CD4-positive, alpha-beta memory T cell (primary cell): Measurements from ENCODE around the gene TRAFD1. TPM values are rescaled to one million over a fixed set of nuclear protein-coding genes. Genes with fewer than 3 reads are reported as not detected.

Experiments used
- CTCF ChIA-PET: fragments of 350-600 bp; sonication (Branson Sonifier 250); formaldehyde crosslinking; loops from one replicate; lab custom pipeline; 2021; ENCODE audit warnings: inconsistent platforms; ENCODE audit not compliant: partially characterized antibody; lab: Charles Lee
- POLR2A ChIA-PET: fragments of 350-600 bp; sonication (Branson Sonifier 250); formaldehyde crosslinking; loops from one replicate; lab custom pipeline; 2021; ENCODE audit not compliant: partially characterized antibody; lab: Charles Lee
- DNase-seq, 5 donors: peaks; one replicate each; pipeline versions ENCODE4 v3.0.0 to v3.0.0-alpha.2; 2020 to 2022; ENCODE audit warnings: mixed read lengths in 1 of 5
- H3K27ac ChIP-seq: one replicate; pipeline ENCODE4 v1.7.0; 2013; ENCODE audit warnings: low read depth, low read length
- H3K27me3 ChIP-seq: 2 replicates; pipeline ENCODE4 v1.7.0; 2013; ENCODE audit warnings: mild to moderate bottlenecking, low read length, moderate library complexity; ENCODE audit not compliant: insufficient read depth
- H3K36me3 ChIP-seq: 2 replicates; pipeline ENCODE4 v1.7.0; 2013; ENCODE audit warnings: mild to moderate bottlenecking, low read length, moderate library complexity; ENCODE audit not compliant: insufficient read depth
- H3K4me1 ChIP-seq: 2 replicates; pipeline ENCODE4 v1.7.0; 2013; ENCODE audit warnings: mild to moderate bottlenecking, low read length, moderate library complexity; ENCODE audit not compliant: insufficient read depth
- H3K4me3 ChIP-seq, 2 donors: one replicate each; pipeline ENCODE4 v1.7.0; 2013; ENCODE audit warnings: low read length in 2 of 2, mild to moderate bottlenecking in 1 of 2
- H3K9me3 ChIP-seq, 2 donors: one replicate each; pipeline ENCODE4 v1.7.0; 2013; ENCODE audit warnings: low read length in 2 of 2, control low read depth in 1 of 2; ENCODE audit not compliant: control insufficient read depth in 1 of 2
- H3K27ac Mint-ChIP-seq, 7 donors: one replicate each; pipeline ENCODE4 v1.8.0; 2020 to 2021; ENCODE audit warnings: mixed read lengths in 7 of 7, mild to moderate bottlenecking in 6 of 7, inconsistent platforms in 3 of 7, moderate library complexity in 3 of 7
- H3K27me3 Mint-ChIP-seq, 2 donors: one replicate each; pipeline ENCODE4 v1.8.0; 2020 to 2021; ENCODE audit warnings: mixed read lengths in 2 of 2
- H3K36me3 Mint-ChIP-seq, 2 donors: one replicate each; pipeline ENCODE4 v1.8.0; 2020 to 2021; ENCODE audit warnings: mixed read lengths in 2 of 2, inconsistent platforms in 1 of 2, mild to moderate bottlenecking in 1 of 2
- H3K4me1 Mint-ChIP-seq, 4 donors: one replicate each; pipeline ENCODE4 v1.8.0; 2020 to 2021; ENCODE audit warnings: mixed read lengths in 4 of 4, mild to moderate bottlenecking in 1 of 4
- H3K4me3 Mint-ChIP-seq, 8 donors: one replicate each; pipeline ENCODE4 v1.8.0; 2020 to 2021; ENCODE audit warnings: mixed read lengths in 8 of 8, mild to moderate bottlenecking in 7 of 8, moderate library complexity in 6 of 8, inconsistent platforms in 3 of 8
- H3K9me3 Mint-ChIP-seq, 8 donors: one replicate each; pipeline ENCODE4 v1.8.0; 2020 to 2021; ENCODE audit warnings: mixed read lengths in 8 of 8, mild to moderate bottlenecking in 5 of 8, inconsistent platforms in 3 of 8, moderate library complexity in 1 of 8
- intact Hi-C: fragments of 100-400 bp; cut with micrococcal nuclease; formaldehyde crosslinking; loops from one replicate; pipeline ENCODE4 v1.15.1; 2023
- polyA plus RNA-seq, 2 donors: library from polyadenylated mRNA; unstranded; fragments of 300-500 nt; fragmentation: Illumina TruSeq; gene quantifications; one replicate each; pipeline ENCODE4 v1.2.3, GENCODE V29; 2021
- total RNA-seq, 2 experiments: library from RNA; stranded (reverse); gene quantifications; one replicate each; pipeline ENCODE4 v1.2.3, GENCODE V29; 2021

TRAFD1 gene, protein sequence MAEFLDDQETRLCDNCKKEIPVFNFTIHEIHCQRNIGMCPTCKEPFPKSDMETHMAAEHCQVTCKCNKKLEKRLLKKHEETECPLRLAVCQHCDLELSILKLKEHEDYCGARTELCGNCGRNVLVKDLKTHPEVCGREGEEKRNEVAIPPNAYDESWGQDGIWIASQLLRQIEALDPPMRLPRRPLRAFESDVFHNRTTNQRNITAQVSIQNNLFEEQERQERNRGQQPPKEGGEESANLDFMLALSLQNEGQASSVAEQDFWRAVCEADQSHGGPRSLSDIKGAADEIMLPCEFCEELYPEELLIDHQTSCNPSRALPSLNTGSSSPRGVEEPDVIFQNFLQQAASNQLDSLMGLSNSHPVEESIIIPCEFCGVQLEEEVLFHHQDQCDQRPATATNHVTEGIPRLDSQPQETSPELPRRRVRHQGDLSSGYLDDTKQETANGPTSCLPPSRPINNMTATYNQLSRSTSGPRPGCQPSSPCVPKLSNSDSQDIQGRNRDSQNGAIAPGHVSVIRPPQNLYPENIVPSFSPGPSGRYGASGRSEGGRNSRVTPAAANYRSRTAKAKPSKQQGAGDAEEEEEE
- 10 to 100 TPM; 38.7 to 42.7 TPM for total RNA-seq
- polyA plus RNA-seq, result 10 to 100 TPM; 60.4 to 71.2 TPM

DNA sequence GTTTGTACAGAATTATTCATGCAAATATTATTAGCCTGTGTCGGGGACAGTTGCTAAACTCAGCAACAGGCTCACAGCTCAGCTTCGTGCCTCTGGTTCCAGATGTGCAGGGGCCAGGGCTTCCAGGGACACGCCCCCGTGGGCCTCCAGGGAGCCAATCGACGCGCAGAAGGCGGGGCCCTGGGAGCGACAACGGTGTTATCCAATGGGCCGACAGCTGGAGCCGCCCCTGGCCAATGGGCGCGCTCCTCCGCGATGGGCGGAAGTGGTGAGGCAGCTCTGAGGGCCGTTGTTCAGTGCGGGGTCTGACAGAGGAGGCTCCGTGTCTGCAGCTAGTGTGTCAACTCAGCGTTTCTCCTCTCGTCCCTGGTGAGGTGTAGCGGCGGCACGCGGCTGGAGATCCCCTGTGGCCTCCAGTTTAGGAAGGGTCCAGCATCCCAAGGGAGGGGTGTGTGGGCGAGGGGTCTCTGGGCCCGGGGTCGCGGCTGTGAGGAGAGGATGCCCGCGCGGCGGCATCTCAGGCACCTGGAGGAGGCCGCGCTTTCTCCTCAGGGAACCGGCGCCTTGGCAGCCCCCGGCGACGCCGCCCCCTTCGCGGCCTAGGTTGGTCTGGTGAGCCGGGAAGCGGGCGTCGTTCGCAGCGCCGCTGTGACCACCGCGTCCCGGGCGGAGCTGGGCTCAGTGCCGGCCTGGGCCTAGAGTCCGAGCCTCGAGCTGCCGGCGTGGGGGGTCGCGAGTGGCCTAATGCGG is at the start of gene TRAFD1:
TSS of gene TRAFD1 (plus strand) at position 311 of the 750 bp plus-strand sequence. CDS start 4,963 bp downstream, outside the sequence.
- peak within 1 kb of the TSS; percentile 83 to 95 (median 91) for H3K27ac Mint-ChIP-seq
- peaks cover 15 to 50% (median 33%) of the 10 kb centered on the region in 4 donors for H3K4me1 Mint-ChIP-seq
- Histone ChIP-seq H3K9me3 (no peaks in the 10 kb centered on the region), H3K4me3 (peak within 1 kb of the TSS; percentile 63 to 99), H3K36me3 (no peaks in the 10 kb centered on the region), H3K4me1 (peaks cover 52% of the 10 kb centered on the region), H3K27me3 (no peaks in the 10 kb centered on the region), H3K27ac (peak within 1 kb of the TSS; percentile 86)
- H3K36me3 Mint-ChIP-seq, result peaks cover 0 to 5% of the 10 kb centered on the region in 2 donors
- POLR2A ChIA-PET, result interaction anchor here (0.5 to 4.6 kb wide), 22 partner anchors 11 to 1158 kb away, joined by 3 to 109 read pairs (median 4); partner anchors contain the start of genes ATXN2, ERP29, MAPKAPK5 and NAA25
- no peaks in the 10 kb centered on the region for H3K27me3 Mint-ChIP-seq
- peak within 1 kb of the TSS; percentile 78 to 93 (median 88) for H3K4me3 Mint-ChIP-seq
- DNase-seq, result peak; percentile 97 to 99 (median 98)
- intact Hi-C loops, result loop anchor here (1.0 to 10.0 kb wide), 5 partner anchors 16 to 528 kb away; partner anchors contain the start of genes ATXN2, MAPKAPK5 and RPL6
- H3K9me3 Mint-ChIP-seq, result peaks cover 0 to 2% (median 0%) of the 10 kb centered on the region in 8 donors
- CTCF ChIA-PET, result interaction anchor here (1.0 to 4.4 kb wide), 6 partner anchors 13 to 181 kb away, joined by 3 to 20 read pairs (median 6); partner anchors contain the start of genes ERP29, NAA25 and TMEM116

DNA sequence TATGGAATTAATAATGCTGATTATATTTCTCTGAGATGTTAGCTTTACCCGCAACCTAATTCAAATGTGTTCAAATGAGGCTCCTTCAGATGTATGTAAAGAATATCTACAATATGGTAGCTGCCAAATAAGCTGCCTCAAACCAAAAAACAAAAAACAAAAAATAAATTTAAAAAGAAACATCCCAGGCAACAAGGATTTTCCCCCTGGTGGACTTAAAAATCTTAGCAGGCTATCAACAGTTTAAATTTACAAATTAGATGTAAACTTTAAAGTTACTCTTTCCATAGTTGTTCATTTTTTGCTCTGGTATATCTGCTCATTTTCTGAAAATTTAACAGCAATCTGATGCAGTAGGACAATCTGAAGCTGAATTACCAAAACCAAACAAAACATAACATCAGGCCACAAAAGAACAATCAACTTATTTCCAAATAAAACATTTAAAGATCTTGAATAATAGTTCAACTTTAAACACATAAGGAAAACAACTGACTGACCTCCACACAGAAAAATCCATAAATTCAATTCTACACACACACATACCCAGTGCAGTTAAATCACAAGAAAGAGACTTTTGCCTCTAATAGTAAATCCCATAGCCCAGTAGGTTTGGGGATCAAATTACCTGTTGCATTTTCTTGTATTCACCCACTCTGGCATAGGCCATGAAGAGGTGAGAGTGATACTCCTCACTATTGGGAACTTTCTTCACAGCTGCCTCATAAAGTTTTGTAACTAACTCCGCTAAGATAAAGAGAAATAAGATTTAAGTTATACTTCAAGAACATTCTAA is 38.1 kb upstream of the TRAFD1 start:
- no peaks in the 10 kb centered on the region for H3K9me3 Mint-ChIP-seq
- ChIA-PET CTCF (no interaction called here), POLR2A (interaction anchor here (1.2 kb wide), 1 partner anchor 14 kb away, joined by 3 read pairs; no protein-coding TSS in a partner anchor)
- intact Hi-C loops, result no loop called here
- peaks cover 39 to 56% of the 10 kb centered on the region in 2 donors for H3K36me3 Mint-ChIP-seq
- H3K27me3 Mint-ChIP-seq, result no peaks in the 10 kb centered on the region
- H3K4me1 ChIP-seq, result no peaks in the 10 kb centered on the region
- no peak overlapping the region for H3K27ac ChIP-seq
- no peaks in the 10 kb centered on the region for H3K27me3 ChIP-seq
- H3K4me1 Mint-ChIP-seq, result peaks cover 9 to 19% (median 10%) of the 10 kb centered on the region in 4 donors
- peak overlapping the region in 2 of 7 donors; percentile 49 to 62 for H3K27ac Mint-ChIP-seq
- no peak overlapping the region for H3K4me3 Mint-ChIP-seq
- H3K36me3 ChIP-seq, result peaks cover 26% of the 10 kb centered on the region
- H3K4me3 ChIP-seq, result no peak overlapping the region
- DNase-seq, result no peak
- no peaks in the 10 kb centered on the region for H3K9me3 ChIP-seq

DNA sequence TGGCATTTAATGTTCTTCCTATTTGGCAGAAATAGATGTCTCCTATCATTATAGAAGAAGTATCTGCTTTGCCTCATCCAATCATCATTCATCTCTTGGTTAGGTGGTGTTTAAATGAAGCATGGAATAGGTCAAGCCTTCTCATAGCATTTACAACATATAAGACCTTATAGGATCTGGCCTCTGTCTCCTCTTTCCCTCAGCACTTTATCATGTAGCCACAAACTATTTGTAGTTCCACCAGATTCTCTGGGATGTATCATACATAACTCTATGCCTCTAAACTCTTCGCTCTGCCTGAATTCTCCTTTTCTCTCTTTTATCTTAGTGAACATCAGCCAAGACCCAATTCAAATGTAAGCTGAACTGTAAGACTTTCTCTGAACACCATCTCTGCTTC is 37.5 kb upstream of the TRAFD1 start:
- Mint-ChIP-seq H3K27me3 (no peaks in the 10 kb centered on the region), H3K9me3 (no peaks in the 10 kb centered on the region), H3K4me1 (peaks cover 7 to 17% (median 10%) of the 10 kb centered on the region in 4 donors), H3K27ac (peak overlapping the region in 3 of 7 donors; percentile 1 to 35 (median 7)), H3K4me3 (no peak overlapping the region), H3K36me3 (peaks cover 37 to 57% of the 10 kb centered on the region in 2 donors)
- no peak for DNase-seq
- Histone ChIP-seq H3K4me3 (no peak overlapping the region), H3K4me1 (no peaks in the 10 kb centered on the region), H3K9me3 (no peaks in the 10 kb centered on the region), H3K27ac (no peak overlapping the region), H3K36me3 (peaks cover 26% of the 10 kb centered on the region), H3K27me3 (no peaks in the 10 kb centered on the region)
- CTCF ChIA-PET, result no interaction called here
- intact Hi-C loops, result no loop called here
- POLR2A ChIA-PET, result interaction anchor here (1.2 kb wide), 1 partner anchor 14 kb away, joined by 3 read pairs; no protein-coding TSS in a partner anchor

DNA sequence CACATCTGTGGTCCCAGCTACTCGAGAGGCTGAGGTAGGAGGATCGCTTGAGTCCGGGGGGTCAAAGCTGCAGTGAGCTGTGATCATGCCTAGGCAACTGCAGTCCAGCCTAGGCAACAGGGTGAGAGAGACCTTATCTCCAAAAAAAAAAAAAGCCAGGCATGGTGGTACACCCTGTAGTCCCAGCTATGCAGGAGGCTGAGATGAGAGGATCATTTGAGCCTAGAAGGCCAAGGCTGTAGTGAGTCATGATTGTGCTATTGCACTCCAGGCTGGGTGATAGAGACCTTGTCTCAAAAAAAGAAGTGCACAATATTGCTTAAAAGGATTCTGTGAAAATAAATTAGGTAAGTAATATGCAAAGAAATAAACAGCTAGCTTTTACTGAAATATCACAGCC is 33.8 kb upstream of the TRAFD1 start:
- Histone ChIP-seq H3K27me3 (no peaks in the 10 kb centered on the region), H3K36me3 (peaks cover 26% of the 10 kb centered on the region), H3K4me1 (peaks cover 9% of the 10 kb centered on the region), H3K27ac (no peak overlapping the region), H3K4me3 (no peak overlapping the region), H3K9me3 (no peaks in the 10 kb centered on the region)
- DNase-seq, result no peak
- Mint-ChIP-seq H3K27ac (peak overlapping the region in 1 of 7 donors; percentile 22), H3K4me3 (no peak overlapping the region), H3K27me3 (no peaks in the 10 kb centered on the region), H3K9me3 (no peaks in the 10 kb centered on the region), H3K4me1 (peaks cover 16 to 23% (median 19%) of the 10 kb centered on the region in 4 donors), H3K36me3 (peaks cover 32 to 56% of the 10 kb centered on the region in 2 donors)
- intact Hi-C loops, result no loop called here
- ChIA-PET CTCF (no interaction called here), POLR2A (no interaction called here)

DNA sequence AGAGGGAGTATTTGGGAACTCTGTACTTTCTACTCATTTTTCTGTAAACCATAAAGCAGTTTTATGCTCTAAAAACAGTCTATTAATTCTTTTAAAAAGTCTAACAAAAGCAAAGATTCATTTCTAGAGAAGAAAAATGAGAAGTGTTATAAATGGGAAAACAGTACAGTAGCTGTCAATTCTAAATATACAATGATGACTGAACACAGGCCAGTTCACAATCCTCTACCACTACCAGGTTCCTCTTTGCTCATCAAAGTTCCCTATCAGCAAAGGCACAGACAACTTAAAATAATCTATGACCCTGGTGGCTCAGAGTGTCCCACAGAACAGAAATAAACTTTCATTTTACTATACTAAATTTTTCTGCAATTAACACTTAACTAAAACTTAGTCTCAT is 29.3 kb upstream of the TRAFD1 start:
- POLR2A ChIA-PET, result interaction anchor here (1.4 kb wide), 1 partner anchor 11 kb away, joined by 3 read pairs; no protein-coding TSS in a partner anchor
- H3K27me3 ChIP-seq, result no peaks in the 10 kb centered on the region
- H3K36me3 Mint-ChIP-seq, result peaks cover 30 to 54% of the 10 kb centered on the region in 2 donors
- H3K9me3 ChIP-seq, result no peaks in the 10 kb centered on the region
- H3K4me3 ChIP-seq, result no peak overlapping the region
- peak overlapping the region in 4 of 7 donors; percentile 13 to 74 (median 33) for H3K27ac Mint-ChIP-seq
- peaks cover 26 to 39% (median 28%) of the 10 kb centered on the region in 4 donors for H3K4me1 Mint-ChIP-seq
- DNase-seq, result no peak
- intact Hi-C loops, result loop anchor here (5.0 kb wide), 1 partner anchor 36 kb away; no protein-coding TSS in a partner anchor
- H3K27me3 Mint-ChIP-seq, result no peaks in the 10 kb centered on the region
- CTCF ChIA-PET, result interaction anchor here (1.6 kb wide), 1 partner anchor 9 kb away, joined by 3 read pairs; no protein-coding TSS in a partner anchor
- no peak overlapping the region for H3K4me3 Mint-ChIP-seq
- H3K36me3 ChIP-seq, result peaks cover 11% of the 10 kb centered on the region
- no peak overlapping the region for H3K27ac ChIP-seq
- H3K9me3 Mint-ChIP-seq, result no peaks in the 10 kb centered on the region
- peaks cover 14% of the 10 kb centered on the region for H3K4me1 ChIP-seq

DNA sequence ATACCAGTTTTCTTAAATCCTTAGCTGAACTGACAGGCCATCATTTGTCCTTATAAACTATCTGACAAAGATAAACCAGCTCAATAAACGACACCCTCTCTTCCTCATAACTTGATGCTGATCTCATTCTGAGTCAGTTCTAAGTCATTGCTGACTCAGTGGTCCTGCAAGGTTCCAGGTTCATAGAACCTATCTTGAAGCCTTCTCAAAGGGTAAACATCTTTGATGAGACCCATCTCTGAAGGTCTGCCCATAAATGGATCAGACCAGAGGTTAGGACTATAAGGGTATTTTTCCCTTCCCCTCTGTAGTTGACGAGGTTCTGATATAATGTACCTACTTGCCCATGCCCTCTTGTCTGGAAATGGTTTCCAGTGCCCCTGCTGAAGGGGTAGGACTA is 28.7 kb upstream of the TRAFD1 start:
- POLR2A ChIA-PET, result interaction anchor here (1.4 kb wide), 1 partner anchor 11 kb away, joined by 3 read pairs; no protein-coding TSS in a partner anchor
- H3K4me1 ChIP-seq, result peaks cover 14% of the 10 kb centered on the region
- no peaks in the 10 kb centered on the region for H3K27me3 Mint-ChIP-seq

More for the DNA sequence above, 28.7 kb upstream of the TRAFD1 start:
- CTCF ChIA-PET, result interaction anchor here (1.6 kb wide), 1 partner anchor 9 kb away, joined by 3 read pairs; no protein-coding TSS in a partner anchor
- Histone ChIP-seq H3K27ac (no peak overlapping the region), H3K27me3 (no peaks in the 10 kb centered on the region), H3K36me3 (peaks cover 7% of the 10 kb centered on the region), H3K4me3 (no peak overlapping the region), H3K9me3 (no peaks in the 10 kb centered on the region)
- intact Hi-C loops, result loop anchor here (5.0 kb wide), 1 partner anchor 36 kb away; no protein-coding TSS in a partner anchor
- Mint-ChIP-seq H3K27ac (peak overlapping the region in 5 of 7 donors; percentile 36 to 77 (median 71)), H3K9me3 (no peaks in the 10 kb centered on the region), H3K4me3 (no peak overlapping the region), H3K4me1 (peaks cover 27 to 41% (median 30%) of the 10 kb centered on the region in 4 donors), H3K36me3 (peaks cover 28 to 50% of the 10 kb centered on the region in 2 donors)
- DNase-seq, result no peak
